ENCODE measurements around the gene RALGPS2. TPM values are rescaled to one million over a fixed set of nuclear protein-coding genes. Genes with fewer than 3 reads are reported as not detected.

Gene RALGPS2
- total and polyA plus RNA-seq, 2 of the 8 experiments (the other 6 are each of a cell fraction or from before 2014, with no cell fraction given) = 6.7 to 38.0 TPM

DNA sequence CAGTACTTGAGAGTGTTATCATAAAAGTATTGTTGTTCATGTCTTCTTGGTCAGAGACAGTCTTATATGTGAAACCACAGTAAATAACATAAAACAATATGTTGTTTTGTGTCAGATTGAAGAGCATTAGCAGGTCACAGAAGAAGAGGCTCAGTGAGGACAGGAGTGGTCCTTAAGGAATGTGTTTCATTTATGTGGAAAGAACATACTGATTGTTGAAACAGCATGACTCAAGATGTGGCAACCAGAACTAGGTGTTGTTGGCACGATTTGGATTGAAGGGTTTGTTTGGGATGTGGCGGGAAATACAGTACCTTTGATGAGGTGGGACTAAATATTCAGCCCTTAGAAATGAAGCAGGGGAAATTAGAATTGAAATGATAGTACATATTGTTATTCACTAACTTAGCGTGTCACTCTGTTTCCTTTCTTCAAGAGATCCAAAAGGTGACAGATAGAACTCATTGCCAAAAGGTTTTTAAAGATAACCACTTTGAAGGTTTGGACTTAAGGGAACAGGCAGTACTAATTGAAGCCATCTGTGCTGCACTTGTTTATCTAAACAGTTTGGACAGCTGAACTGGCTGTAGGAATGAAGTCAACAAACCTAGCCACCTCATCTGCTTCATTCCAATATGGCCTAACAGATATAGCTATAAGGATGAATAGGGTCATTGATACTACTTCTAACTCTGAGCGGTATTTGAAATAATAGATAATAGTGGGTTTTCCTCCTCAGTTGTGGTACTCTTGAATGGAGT lies 14.4 kb downstream of the RALGPS2 start:
- H2AFZ ChIP-seq (ENCODE audit: low read length) = no peak overlapping the region
- H3K79me1 ChIP-seq (ENCODE audit: low read depth, low read length) = no peaks in the 10 kb centered on the region
- CTCF ChIA-PET (ENCODE audit: partially characterized antibody) = interaction anchor here (1.0 to 3.1 kb wide), 4 partner anchors 11 to 196 kb away, joined by 3 to 9 read pairs (median 4); no protein-coding TSS in a partner anchor
- peaks cover 0 to 22% of the 10 kb centered on the region in 2 experiments; a peak in 3 of 4 replicates for H3K79me2 ChIP-seq (ENCODE audit: control insufficient read depth in 1 of 2, insufficient read depth in 2 of 2, low read length in 2 of 2)
- no peak overlapping the region for H3K4ac ChIP-seq (replicated peaks; ENCODE audit: insufficient read length, low read depth, low read length)
- FAIRE-seq = no peak
- H3K4me2 ChIP-seq (ENCODE audit: insufficient read depth in 1 of 2, low read depth in 2 of 2, low read length in 2 of 2) = no peak overlapping the region
- no peak overlapping the region for H2AK5ac ChIP-seq (ENCODE audit: low read depth, low read length)
- no peak overlapping the region for H4K5ac ChIP-seq (ENCODE audit: insufficient read length, low read depth, low read length)
- H2BK5ac ChIP-seq (ENCODE audit: low read depth, low read length) = no peak overlapping the region
- H3K23ac ChIP-seq (ENCODE audit: insufficient read length) = no peak overlapping the region
- POLR2A ChIA-PET (ENCODE audit: partially characterized antibody) = no interaction called here
- DNase-seq (ENCODE audit: low read depth in 1 of 2, low spot score in 2 of 2) = no peak
- no peak overlapping the region for H3K9ac ChIP-seq (replicated peaks in 1 of 4; ENCODE audit: extremely low read depth in 1 of 4, low read depth in 3 of 4, low read length in 3 of 4)
- H3K27ac ChIP-seq (ENCODE audit: low read depth, low read length) = no peak overlapping the region
- H4K20me1 ChIP-seq (replicated peaks in 1 of 2; ENCODE audit: control insufficient read depth in 1 of 2, insufficient read depth in 2 of 2, low read length in 2 of 2) = peaks cover 0 to 1% of the 10 kb centered on the region in 2 experiments
- no peak overlapping the region for H3K14ac ChIP-seq (ENCODE audit: insufficient read length)
- no peaks in the 10 kb centered on the region for H3K27me3 ChIP-seq (replicated peaks in 1 of 4; ENCODE audit: control insufficient read depth in 3 of 4, extremely low read depth in 1 of 4, insufficient read depth in 3 of 4, low read length in 3 of 4)
- no peak overlapping the region for H3K18ac ChIP-seq (ENCODE audit: extremely low read depth, low read length)
- H3K36me3 ChIP-seq (ENCODE audit: control insufficient read depth in 2 of 4, insufficient read depth in 4 of 4, low read length in 3 of 4) = peaks cover 0 to 9% (median 1%) of the 10 kb centered on the region in 4 experiments; a peak in 2 of 8 replicates
- no peaks in the 10 kb centered on the region for H3K9me3 ChIP-seq (ENCODE audit: insufficient read depth in 2 of 2, low read depth in 1 of 2, low read length in 1 of 2)
- no peak overlapping the region for H2BK120ac ChIP-seq (replicated peaks; ENCODE audit: low read depth, low read length)
- H4K8ac ChIP-seq (ENCODE audit: extremely low read depth, insufficient read depth, low read length) = no peak overlapping the region
- H4K91ac ChIP-seq (replicated peaks; ENCODE audit: insufficient read length, low read length) = no peak overlapping the region
- no peaks in the 10 kb centered on the region for H3K4me1 ChIP-seq (replicated peaks in 1 of 4; ENCODE audit: control insufficient read depth in 3 of 4, insufficient read depth in 4 of 4, low read length in 3 of 4)
- no peak overlapping the region for H2BK20ac ChIP-seq (ENCODE audit: low read length)
- no peak overlapping the region for H2BK15ac ChIP-seq (ENCODE audit: low read length)
- 92% methylated on average over 4 of the region's 4 CpGs; no CpG with 5 or more reads in 1 of the 2 experiments for WGBS, 2 experiments (ENCODE audit: extremely low coverage in 1 of 2, insufficient coverage in 1 of 2, insufficient read length in 1 of 2, insufficient replicate concordance in 2 of 2, low coverage in 1 of 2, low lambda C conversion rate in 2 of 2, missing lambda C conversion rate in 1 of 2)
- no peak overlapping the region for H3K4me3 ChIP-seq (ENCODE audit: extremely low read depth in 1 of 4, insufficient read depth in 2 of 4, low read depth in 3 of 4, low read length in 4 of 4)
- no peak overlapping the region for H3K56ac ChIP-seq (replicated peaks; ENCODE audit: insufficient read length, low read depth, low read length)
- TF ChIP-seq KDM1A (IDR thresholded peaks at IDR 0.05; ENCODE audit: borderline replicate concordance, low read length) = no peak
- no peak for TF ChIP-seq SP1 (IDR thresholded peaks at IDR 0.05; ENCODE audit: low read depth, low read length)
- no peak for TF ChIP-seq EP300 (IDR thresholded peaks at IDR 0.05; ENCODE audit: borderline replicate concordance in 1 of 2, low read depth in 2 of 2, low read length in 2 of 2)
- no peak for TF ChIP-seq SIN3A (conservative IDR thresholded peaks at IDR 0.05 in 1 of 2, IDR thresholded peaks at IDR 0.05 in 1 of 2; ENCODE audit: low read depth in 1 of 2, low read length in 2 of 2)
- TF ChIP-seq BACH1 (IDR thresholded peaks at IDR 0.05; ENCODE audit: low read length) = no peak
- TF ChIP-seq TAF1 (IDR thresholded peaks at IDR 0.05; ENCODE audit: low read depth, low read length) = no peak
- no peak overlapping the region for H2BK12ac ChIP-seq (ENCODE audit: low read depth, low read length)
- no peaks in the 10 kb centered on the region for H3K23me2 ChIP-seq (ENCODE audit: low read depth, low read length)
